GM23248 (cell line): ENCODE data around the gene MPRIP.

Source experiments
- EZH2 ChIP-seq: fragments of 200-600 bp; sonication (generic); IDR thresholded peaks from 2 replicates; pipeline ENCODE4 v1.6.1; 2018; ENCODE audit warnings: antibody characterized with exemption, mild to moderate bottlenecking; ENCODE audit not compliant: insufficient read depth, poor library complexity, severe bottlenecking
- EZH2phosphoT487 ChIP-seq: fragments of 200-600 bp; sonication (generic); IDR thresholded peaks from 2 replicates; pipeline ENCODE4 v1.6.1; 2018; ENCODE audit warnings: antibody characterized with exemption, moderate library complexity, mild to moderate bottlenecking, low read depth; ENCODE audit not compliant: insufficient read depth

DNA sequence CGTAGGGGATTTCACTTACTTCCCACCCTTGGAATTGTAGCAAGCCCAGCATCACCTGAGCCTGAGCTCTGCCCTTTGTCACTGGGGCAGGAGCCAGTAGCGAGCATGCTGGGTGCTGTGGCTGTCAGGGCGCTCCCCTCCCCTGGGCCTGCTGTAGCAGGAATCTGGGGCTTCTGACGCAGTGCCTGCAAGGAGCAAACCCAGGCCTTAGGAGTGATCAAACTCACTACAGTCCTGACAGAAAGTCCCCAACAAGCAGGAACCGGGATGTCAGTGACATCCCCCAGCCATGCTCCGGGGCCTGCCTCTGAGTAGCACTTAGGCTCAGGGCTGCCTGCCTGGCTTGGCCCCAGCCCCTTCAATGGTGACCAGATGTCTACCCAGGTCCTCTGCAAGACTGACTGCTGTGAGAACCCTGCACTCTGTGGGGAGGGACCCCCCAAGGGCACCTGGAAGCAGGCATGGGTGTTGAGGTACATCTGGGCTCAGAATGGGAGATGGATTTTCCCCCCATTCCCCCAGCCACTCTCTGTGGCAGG lies 140.4 kb downstream of the MPRIP start:
- TF ChIP-seq EZH2 (no peak), EZH2phosphoT487 (no peak)
